HEK293 (cell line): ENCODE results near the gene STAB2.
A peak's percentile ranks its signal among the peaks of the same experiment; 100 is the strongest.

ENCODE experiments used
- CTCF ChIA-PET: fragments of 350-600 bp; formaldehyde crosslinking; extraction: SDS; loops from one replicate; lab custom pipeline; 2021; ENCODE audit warnings: antibody characterized with exemption; lab: Yijun Ruan, JAX
- POLR2A ChIA-PET: fragments of 300-600 bp; formaldehyde crosslinking; extraction: SDS; loops from one replicate; lab custom pipeline; 2020; ENCODE audit warnings: antibody characterized with exemption, inconsistent platforms; lab: Yijun Ruan, JAX
- H3K27ac ChIP-seq: fragments of 200-500 bp; sonication (Bioruptor generic); 2 replicates; pipeline ENCODE4 v1.5.1; 2014; ENCODE audit warnings: low read depth, low read length, control low read depth, inconsistent platforms; ENCODE audit errors: extremely low read depth
- H3K36me3 ChIP-seq, 2 experiments: fragments of 200-500 bp in 1 of 2; sonication (Bioruptor generic) in 1 of 2; 1 replicate in 1 of 2; 2 replicates in 1 of 2; pipeline ENCODE4 v1.5.1; 2014 to 2017; ENCODE audit warnings: inconsistent platforms in 2 of 2, low read length in 2 of 2; ENCODE audit not compliant: control insufficient read depth in 2 of 2, insufficient read depth in 1 of 2
- H3K4me1 ChIP-seq: fragments of 200-500 bp; sonication (Bioruptor generic); 2 replicates; pipeline ENCODE4 v1.5.1; 2014; ENCODE audit warnings: mild to moderate bottlenecking, low read length, inconsistent platforms; ENCODE audit not compliant: control insufficient read depth, insufficient read depth
- H3K4me3 ChIP-seq: 2 replicates; pipeline ENCODE4 v1.5.1; 2011; ENCODE audit warnings: low read depth, mild to moderate bottlenecking, control low read depth, low read length, moderate library complexity
- H3K9me3 ChIP-seq: fragments of 200-500 bp; sonication (Bioruptor generic); 2 replicates; pipeline ENCODE4 v1.5.1; 2014; ENCODE audit warnings: low read depth, low read length, inconsistent platforms; ENCODE audit not compliant: control insufficient read depth, insufficient read depth
- HOXD13 ChIP-seq: sonication (generic); formaldehyde crosslinking; IDR thresholded peaks from 2 replicates; pipeline ENCODE4 v1.8.0; 2022; ENCODE audit warnings: missing genetic modification reagents, borderline replicate concordance
- INSM2 ChIP-seq: fragments of 450-650 bp; formaldehyde crosslinking; IDR thresholded peaks from 2 replicates; pipeline ENCODE4 v1.5.1; 2016; ENCODE audit warnings: missing biosample characterization, missing genetic modification characterization
- PRDM6 ChIP-seq: fragments of 450-650 bp; formaldehyde crosslinking; IDR thresholded peaks from 2 replicates; pipeline ENCODE4 v1.5.1; 2017; ENCODE audit warnings: missing biosample characterization, missing genetic modification characterization
- SCRT2 ChIP-seq: fragments of 450-650 bp; formaldehyde crosslinking; IDR thresholded peaks from 2 replicates; pipeline ENCODE4 v1.5.1; 2016; ENCODE audit warnings: missing biosample characterization, missing genetic modification characterization
- YY1 ChIP-seq: fragments of 450-650 bp; formaldehyde crosslinking; IDR thresholded peaks from 2 replicates; pipeline ENCODE4 v1.5.1; 2018; ENCODE audit warnings: missing biosample characterization, missing genetic modification characterization
- ZBTB7A ChIP-seq: fragments of 450-650 bp; formaldehyde crosslinking; IDR thresholded peaks from 2 replicates; pipeline ENCODE4 v1.5.1; 2016; ENCODE audit warnings: low read depth, missing biosample characterization, missing genetic modification characterization
- ZBTB8A ChIP-seq: fragments of 450-650 bp; formaldehyde crosslinking; IDR thresholded peaks from 2 replicates; pipeline ENCODE4 v1.5.1; 2016; ENCODE audit warnings: missing biosample characterization, missing genetic modification characterization
- ZNF146 ChIP-seq: fragments of 450-650 bp; formaldehyde crosslinking; IDR thresholded peaks from 2 replicates; pipeline ENCODE4 v1.5.1; 2016; ENCODE audit warnings: missing biosample characterization, missing genetic modification characterization
- ZNF174 ChIP-seq: fragments of 450-650 bp; formaldehyde crosslinking; IDR thresholded peaks from 2 replicates; pipeline ENCODE4 v1.5.0; 2017; ENCODE audit warnings: missing biosample characterization, mild to moderate bottlenecking, missing genetic modification characterization
- ZNF24 ChIP-seq: fragments of 450-650 bp; formaldehyde crosslinking; IDR thresholded peaks from 2 replicates; pipeline ENCODE4 v1.5.1; 2016; ENCODE audit warnings: missing biosample characterization, missing genetic modification characterization
- ZNF280C ChIP-seq: fragments of 450-650 bp; formaldehyde crosslinking; IDR thresholded peaks from 2 replicates; pipeline ENCODE4 v1.5.1; 2016; ENCODE audit warnings: missing biosample characterization, missing genetic modification characterization
- ZNF302 ChIP-seq: fragments of 450-650 bp; formaldehyde crosslinking; IDR thresholded peaks from 2 replicates; pipeline ENCODE4 v1.5.1; 2016; ENCODE audit warnings: missing biosample characterization, missing genetic modification characterization, low read depth
- ZNF488 ChIP-seq: fragments of 450-650 bp; formaldehyde crosslinking; IDR thresholded peaks from 2 replicates; pipeline ENCODE4 v1.5.1; 2016; ENCODE audit warnings: missing biosample characterization, missing genetic modification characterization
- ZNF692 ChIP-seq: fragments of 450-650 bp; formaldehyde crosslinking; IDR thresholded peaks from 2 replicates; pipeline ENCODE4 v1.5.1; 2016; ENCODE audit warnings: missing biosample characterization, missing genetic modification characterization
- ZNF843 ChIP-seq: fragments of 450-650 bp; formaldehyde crosslinking; IDR thresholded peaks from 2 replicates; pipeline ENCODE4 v1.5.1; 2016; ENCODE audit warnings: missing biosample characterization, missing genetic modification characterization
- ZSCAN16 ChIP-seq: fragments of 450-650 bp; formaldehyde crosslinking; IDR thresholded peaks from 2 replicates; pipeline ENCODE4 v1.5.1; 2016; ENCODE audit warnings: missing biosample characterization, missing genetic modification characterization
- ZSCAN23 ChIP-seq: fragments of 450-650 bp; formaldehyde crosslinking; IDR thresholded peaks from 2 replicates; pipeline ENCODE4 v1.5.1; 2016; ENCODE audit warnings: missing biosample characterization, missing genetic modification characterization
- ZSCAN4 ChIP-seq: fragments of 450-650 bp; formaldehyde crosslinking; IDR thresholded peaks from 2 replicates; pipeline ENCODE4 v1.5.1; 2017; ENCODE audit warnings: missing biosample characterization, missing genetic modification characterization

The STAB2 gene

GRCh38 chr12:103783744-103784664 lies 196.9 kb downstream of the STAB2 start:
- POLR2A ChIA-PET = no interaction called here
- peaks cover 10 to 60% of the 10 kb centered on the region in 2 experiments for H3K36me3 ChIP-seq
- no peak for TF ChIP-seq ZNF843 (tag by site-specific recombination)
- TF ChIP-seq ZNF488 (tag by site-specific recombination) = no peak
- TF ChIP-seq PRDM6 = no peak
- TF ChIP-seq ZBTB8A (tag by site-specific recombination) = no peak
- H3K4me3 ChIP-seq = no peak overlapping the region
- no peaks in the 10 kb centered on the region for H3K4me1 ChIP-seq
- no peak overlapping the region for H3K27ac ChIP-seq
- CTCF ChIA-PET = no interaction called here
- no peaks in the 10 kb centered on the region for H3K9me3 ChIP-seq

GRCh38 chr12:103785243-103786031 lies 198.4 kb downstream of the STAB2 start:
- H3K27ac ChIP-seq = no peak overlapping the region
- TF ChIP-seq YY1 = no peak
- TF ChIP-seq HOXD13 (CRISPR knock-in tag) = no peak
- no peak for TF ChIP-seq ZNF280C (tag by site-specific recombination)
- TF ChIP-seq ZNF302 (tag by site-specific recombination) = no peak
- ChIA-PET CTCF (no interaction called here), POLR2A (no interaction called here)
- no peak overlapping the region for H3K4me3 ChIP-seq
- peaks cover 10 to 47% of the 10 kb centered on the region in 2 experiments for H3K36me3 ChIP-seq
- H3K4me1 ChIP-seq = no peaks in the 10 kb centered on the region
- no peaks in the 10 kb centered on the region for H3K9me3 ChIP-seq

- peaks cover 10 to 43% of the 10 kb centered on the region in 2 experiments for H3K36me3 ChIP-seq
- H3K4me3 ChIP-seq = no peak overlapping the region
- ChIA-PET POLR2A (no interaction called here), CTCF (interaction anchor here (0.6 kb wide), 1 partner anchor 52 kb away, joined by 3 read pairs; no protein-coding TSS in a partner anchor)
- no peaks in the 10 kb centered on the region for H3K4me1 ChIP-seq
- no peak overlapping the region for H3K27ac ChIP-seq
- H3K9me3 ChIP-seq = no peaks in the 10 kb centered on the region
- TF ChIP-seq ZSCAN4 = no peak
- TF ChIP-seq ZSCAN16 = no peak
- no peak for TF ChIP-seq ZNF692 (tag by site-specific recombination)
- TF ChIP-seq ZBTB7A (tag by site-specific recombination) = no peak
- no peak for TF ChIP-seq ZNF174 (tag by site-specific recombination)
- no peak for TF ChIP-seq ZNF146 (tag by site-specific recombination)
- no peak for TF ChIP-seq INSM2 (tag by site-specific recombination)
- no peak for TF ChIP-seq ZSCAN23 (tag by site-specific recombination)
- TF ChIP-seq SCRT2 (tag by site-specific recombination) = 0 out of 2 replicates have a peak, but pooled peaks have one; percentile 30
- no peak for TF ChIP-seq ZNF24 (tag by site-specific recombination)
Observed at GRCh38 chr12:103786201-103786600, 199.1 kb downstream of the STAB2 start.
